Measurements from ENCODE around the gene CCNG1. TPM values are rescaled to one million over a fixed set of nuclear protein-coding genes. Genes with fewer than 3 reads are reported as not detected.

The CCNG1 gene
- total RNA-seq, 3 donors from 2014 or later = 138 to 190 (median 176) TPM

GRCh38 chr5:163460562-163461171 lies 23.3 kb downstream of the CCNG1 start, which contains the start of gene HMMR:
HMMR (plus strand) TSS chr5:163460632; CDS start chr5:163460693, 61 bp downstream.
- peaks cover 5% of the 10 kb centered on the region for H3K4me1 ChIP-seq (ENCODE audit: low read depth)
- ATAC-seq (no peak), DNase-seq (no peak)
- TF ChIP-seq, protein P1, sequence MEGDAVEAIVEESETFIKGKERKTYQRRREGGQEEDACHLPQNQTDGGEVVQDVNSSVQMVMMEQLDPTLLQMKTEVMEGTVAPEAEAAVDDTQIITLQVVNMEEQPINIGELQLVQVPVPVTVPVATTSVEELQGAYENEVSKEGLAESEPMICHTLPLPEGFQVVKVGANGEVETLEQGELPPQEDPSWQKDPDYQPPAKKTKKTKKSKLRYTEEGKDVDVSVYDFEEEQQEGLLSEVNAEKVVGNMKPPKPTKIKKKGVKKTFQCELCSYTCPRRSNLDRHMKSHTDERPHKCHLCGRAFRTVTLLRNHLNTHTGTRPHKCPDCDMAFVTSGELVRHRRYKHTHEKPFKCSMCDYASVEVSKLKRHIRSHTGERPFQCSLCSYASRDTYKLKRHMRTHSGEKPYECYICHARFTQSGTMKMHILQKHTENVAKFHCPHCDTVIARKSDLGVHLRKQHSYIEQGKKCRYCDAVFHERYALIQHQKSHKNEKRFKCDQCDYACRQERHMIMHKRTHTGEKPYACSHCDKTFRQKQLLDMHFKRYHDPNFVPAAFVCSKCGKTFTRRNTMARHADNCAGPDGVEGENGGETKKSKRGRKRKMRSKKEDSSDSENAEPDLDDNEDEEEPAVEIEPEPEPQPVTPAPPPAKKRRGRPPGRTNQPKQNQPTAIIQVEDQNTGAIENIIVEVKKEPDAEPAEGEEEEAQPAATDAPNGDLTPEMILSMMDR (IDR thresholded peaks at IDR 0.05) = no peak
- intact Hi-C loops (cut with DNase I, micrococcal nuclease) = no loop called here
- H3K36me3 ChIP-seq (ENCODE audit: low read depth) = no peaks in the 10 kb centered on the region
- H3K9me3 ChIP-seq = no peaks in the 10 kb centered on the region
- peak within 1 kb of the TSS; percentile 38 for H3K4me3 ChIP-seq

- DNase-seq (no peak), ATAC-seq (no peak)
- Histone ChIP-seq H3K4me1 (ENCODE audit: low read depth) (peaks cover 5% of the 10 kb centered on the region), H3K9me3 (no peaks in the 10 kb centered on the region), H3K4me3 (no peak overlapping the region), H3K36me3 (ENCODE audit: low read depth) (no peaks in the 10 kb centered on the region)
- intact Hi-C loops (cut with DNase I, micrococcal nuclease) = no loop called here
- TF ChIP-seq, protein P1 (IDR thresholded peaks at IDR 0.05) = no peak
Observed at GRCh38 chr5:163463063-163463435, 25.7 kb downstream of the CCNG1 start.

GRCh38 chr5:163467682-163468081 lies 30.3 kb downstream of the CCNG1 start:
- Histone ChIP-seq H3K36me3 (ENCODE audit: low read depth) (no peaks in the 10 kb centered on the region), H3K4me3 (no peak overlapping the region), H3K4me1 (ENCODE audit: low read depth) (no peaks in the 10 kb centered on the region), H3K9me3 (no peaks in the 10 kb centered on the region)
- DNase-seq (no peak), ATAC-seq (no peak)
- intact Hi-C loops (cut with DNase I, micrococcal nuclease) = no loop called here
- TF ChIP-seq, protein P1 (IDR thresholded peaks at IDR 0.05) = no peak

DNA sequence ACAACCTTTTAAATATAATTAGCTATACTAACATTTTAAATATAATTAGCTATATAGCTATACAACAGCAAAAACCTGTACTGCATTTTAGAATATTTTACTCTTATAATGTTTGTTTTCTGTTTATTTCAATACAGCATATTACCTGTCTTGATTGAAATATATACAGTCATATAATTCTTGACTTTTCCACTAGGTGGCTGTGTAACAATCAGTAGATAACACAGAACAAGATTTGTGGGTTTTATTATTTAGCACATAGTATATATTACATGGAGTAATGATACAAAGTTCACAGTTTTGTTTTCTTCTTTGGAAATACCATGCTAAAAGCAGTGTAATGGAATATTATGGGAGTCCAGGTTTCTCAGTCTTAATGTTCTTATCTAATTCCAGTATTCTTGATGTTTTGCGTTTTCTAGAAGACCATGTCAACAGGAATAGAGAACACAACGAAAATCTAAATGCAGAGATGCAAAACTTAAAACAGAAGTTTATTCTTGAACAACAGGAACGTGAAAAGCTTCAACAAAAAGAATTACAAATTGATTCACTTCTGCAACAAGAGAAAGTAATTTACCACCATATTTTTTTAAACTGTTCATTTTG lies 36.3 kb downstream of the CCNG1 start:
- ATAC-seq = no peak
- TF ChIP-seq, protein P1 (IDR thresholded peaks at IDR 0.05) = no peak
- Histone ChIP-seq H3K4me1 (ENCODE audit: low read depth) (no peaks in the 10 kb centered on the region), H3K4me3 (no peak overlapping the region), H3K9me3 (no peaks in the 10 kb centered on the region), H3K36me3 (ENCODE audit: low read depth) (no peaks in the 10 kb centered on the region)
- intact Hi-C loops (cut with DNase I, micrococcal nuclease) = no loop called here
- no peak for DNase-seq

DNA sequence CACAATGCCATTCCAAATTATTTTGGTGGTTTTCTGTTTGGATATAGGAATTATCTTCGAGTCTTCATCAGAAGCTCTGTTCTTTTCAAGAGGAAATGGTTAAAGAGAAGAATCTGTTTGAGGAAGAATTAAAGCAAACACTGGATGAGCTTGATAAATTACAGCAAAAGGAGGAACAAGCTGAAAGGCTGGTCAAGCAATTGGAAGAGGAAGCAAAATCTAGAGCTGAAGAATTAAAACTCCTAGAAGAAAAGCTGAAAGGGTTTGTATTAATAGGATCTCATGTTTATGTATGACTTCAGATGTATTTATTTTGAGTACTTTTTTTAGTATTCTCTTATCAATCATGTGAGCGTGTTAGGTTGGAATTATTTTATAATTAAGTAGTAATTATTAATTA lies 38.0 kb downstream of the CCNG1 start:
- no peak for DNase-seq
- H3K4me3 ChIP-seq = no peak overlapping the region
- H3K9me3 ChIP-seq = no peaks in the 10 kb centered on the region
- TF ChIP-seq, protein P1 (IDR thresholded peaks at IDR 0.05) = no peak
- intact Hi-C loops (cut with DNase I, micrococcal nuclease) = no loop called here
- H3K4me1 ChIP-seq (ENCODE audit: low read depth) = no peaks in the 10 kb centered on the region
- ATAC-seq = no peak
- no peaks in the 10 kb centered on the region for H3K36me3 ChIP-seq (ENCODE audit: low read depth)
